GM20431 (cell line): Measurements from ENCODE around the gene ASF1B.

ENCODE experiments used
- in situ Hi-C: fragments of 300-500 bp; cut with MseI, MboI; formaldehyde crosslinking; loops from one replicate; pipeline ENCODE4 v1.15.0; 2020; ENCODE audit warnings: low sequenced_read_pairs; ENCODE audit not compliant: unreplicated experiment

ASF1B gene

DNA sequence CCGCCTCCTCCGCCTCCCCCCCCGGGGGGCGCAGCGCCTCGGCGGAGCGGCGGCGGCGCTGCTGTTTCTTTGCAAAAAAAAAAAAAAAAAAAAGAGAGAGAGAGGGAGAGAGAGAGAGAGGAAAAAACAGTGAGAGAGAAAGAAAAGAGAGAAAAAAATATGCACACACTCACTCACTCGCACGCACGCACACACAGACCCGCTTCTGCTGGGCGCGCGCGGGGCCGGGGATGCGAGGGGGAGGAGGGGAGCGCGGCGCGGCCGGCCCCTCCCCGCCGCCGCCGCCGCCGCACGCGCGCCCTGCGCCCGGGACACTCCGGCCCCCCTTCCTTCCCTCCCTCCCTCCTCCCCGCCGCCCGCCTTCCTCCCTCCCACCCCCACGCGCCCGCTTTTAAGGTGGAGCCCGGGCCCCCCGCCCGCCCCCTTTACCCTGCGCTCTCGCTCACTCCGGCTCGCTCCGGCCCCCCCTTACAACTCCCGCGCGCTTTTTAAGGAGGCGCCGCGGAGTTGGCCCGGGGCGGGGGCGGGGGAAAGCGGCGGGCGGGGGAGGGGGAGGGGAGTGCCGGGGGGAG is 45.8 kb downstream of the ASF1B start, which contains the start of gene SAMD1:
SAMD1 (minus strand) TSS at position 243 of the 572 bp plus-strand sequence.
- in situ Hi-C loops: no loop called here

- in situ Hi-C loops: no loop called here
Measured at GRCh38 chr19:14089662-14090508, 46.5 kb downstream of the ASF1B start.

GRCh38 chr19:14089412-14089661 is 47.1 kb downstream of the ASF1B start:
- in situ Hi-C loops: no loop called here

- in situ Hi-C loops: no loop called here
Measured at GRCh38 chr19:14088634-14089411, 47.6 kb downstream of the ASF1B start.

DNA sequence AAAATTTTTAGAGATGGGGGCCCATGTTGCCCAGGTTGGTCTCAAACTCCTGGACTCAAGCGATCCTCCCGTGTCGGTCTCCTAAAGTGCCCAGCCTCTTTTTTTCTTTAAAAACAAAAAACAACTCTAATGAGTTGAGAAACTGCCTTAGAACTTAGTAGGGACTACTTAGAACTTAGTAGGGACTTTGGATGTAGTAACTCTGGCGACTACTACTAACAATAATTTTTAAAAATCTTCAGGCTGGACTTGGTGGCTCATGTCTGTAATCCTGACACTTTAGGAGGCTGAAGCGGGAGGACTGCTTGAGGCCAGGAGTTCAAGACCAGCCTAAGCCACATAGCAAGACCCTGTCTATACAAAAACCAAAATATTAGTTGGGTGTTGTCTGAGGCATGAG is 50.3 kb downstream of the ASF1B start:
- in situ Hi-C loops: no loop called here

GRCh38 chr19:14085309-14085995 is 50.9 kb downstream of the ASF1B start, which contains the start of gene C19orf67:
Gene C19orf67 (minus strand): TSS chr19:14085783. CDS start chr19:14085627, 156 bp downstream.
- in situ Hi-C loops: no loop called here

DNA sequence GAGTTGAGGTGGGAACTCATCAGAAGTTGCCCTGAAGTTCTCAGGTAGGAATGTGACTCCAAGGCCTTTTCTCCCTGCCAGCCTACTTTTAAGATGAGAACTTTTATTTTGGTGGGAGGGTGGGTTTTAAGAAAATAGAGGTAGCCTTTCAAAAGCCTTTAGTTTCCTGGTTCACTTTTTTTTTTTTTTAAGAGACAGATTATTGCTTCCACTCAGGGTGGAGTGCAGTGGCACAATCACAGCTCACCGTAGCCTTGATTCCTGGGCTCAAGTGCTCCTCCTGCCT is 53.8 kb downstream of the ASF1B start:
- in situ Hi-C loops: no loop called here

- in situ Hi-C loops: no loop called here
Measured at GRCh38 chr19:14081797-14082674, 54.4 kb downstream of the ASF1B start.

DNA sequence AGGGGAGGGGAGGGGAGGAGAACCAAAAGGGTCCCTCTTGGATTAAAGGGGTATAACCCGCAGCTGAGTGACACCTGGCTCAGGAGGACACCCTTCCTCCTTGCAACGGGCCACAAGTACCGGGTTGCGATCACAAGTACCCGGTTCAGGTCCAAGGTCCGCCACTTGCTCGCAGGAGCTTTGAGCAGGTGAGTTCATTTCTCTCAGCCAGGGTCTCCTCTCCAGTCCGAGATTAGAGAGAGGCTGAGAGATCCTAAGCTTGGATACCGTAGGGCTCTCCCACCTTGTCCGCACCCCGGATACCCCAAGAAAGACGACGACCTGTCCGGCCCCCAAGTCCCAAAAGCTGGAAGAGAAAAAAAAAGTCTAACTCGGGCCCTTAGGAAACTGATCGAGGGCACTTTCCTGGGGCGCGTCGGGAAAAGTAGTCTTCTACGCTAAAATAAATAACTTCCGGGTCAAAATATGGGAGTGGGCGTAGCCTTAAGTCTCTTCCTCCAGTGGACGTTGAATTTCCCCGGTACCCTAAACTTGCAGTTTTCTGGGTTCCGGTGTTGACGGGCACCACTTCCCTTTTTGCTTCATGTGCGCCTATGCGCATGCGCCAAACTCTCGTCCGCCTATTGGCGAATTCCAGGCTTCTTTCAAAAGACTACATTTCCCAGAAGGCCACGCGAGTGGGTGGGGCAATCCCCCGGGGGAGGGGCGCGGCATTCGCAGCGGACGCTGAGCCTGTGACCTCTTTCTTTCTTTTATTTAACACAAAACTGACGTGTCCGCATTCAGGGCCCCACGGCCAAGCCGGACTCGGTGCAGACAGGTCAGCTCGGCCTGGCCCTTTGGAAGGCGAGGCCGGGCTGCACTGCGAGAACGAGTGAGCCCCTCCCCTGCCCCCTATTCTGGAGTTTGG is 55.2 kb downstream of the ASF1B start:
- in situ Hi-C loops: no loop called here

GRCh38 chr19:14078411-14078810 is 58.0 kb downstream of the ASF1B start:
- in situ Hi-C loops: no loop called here

DNA sequence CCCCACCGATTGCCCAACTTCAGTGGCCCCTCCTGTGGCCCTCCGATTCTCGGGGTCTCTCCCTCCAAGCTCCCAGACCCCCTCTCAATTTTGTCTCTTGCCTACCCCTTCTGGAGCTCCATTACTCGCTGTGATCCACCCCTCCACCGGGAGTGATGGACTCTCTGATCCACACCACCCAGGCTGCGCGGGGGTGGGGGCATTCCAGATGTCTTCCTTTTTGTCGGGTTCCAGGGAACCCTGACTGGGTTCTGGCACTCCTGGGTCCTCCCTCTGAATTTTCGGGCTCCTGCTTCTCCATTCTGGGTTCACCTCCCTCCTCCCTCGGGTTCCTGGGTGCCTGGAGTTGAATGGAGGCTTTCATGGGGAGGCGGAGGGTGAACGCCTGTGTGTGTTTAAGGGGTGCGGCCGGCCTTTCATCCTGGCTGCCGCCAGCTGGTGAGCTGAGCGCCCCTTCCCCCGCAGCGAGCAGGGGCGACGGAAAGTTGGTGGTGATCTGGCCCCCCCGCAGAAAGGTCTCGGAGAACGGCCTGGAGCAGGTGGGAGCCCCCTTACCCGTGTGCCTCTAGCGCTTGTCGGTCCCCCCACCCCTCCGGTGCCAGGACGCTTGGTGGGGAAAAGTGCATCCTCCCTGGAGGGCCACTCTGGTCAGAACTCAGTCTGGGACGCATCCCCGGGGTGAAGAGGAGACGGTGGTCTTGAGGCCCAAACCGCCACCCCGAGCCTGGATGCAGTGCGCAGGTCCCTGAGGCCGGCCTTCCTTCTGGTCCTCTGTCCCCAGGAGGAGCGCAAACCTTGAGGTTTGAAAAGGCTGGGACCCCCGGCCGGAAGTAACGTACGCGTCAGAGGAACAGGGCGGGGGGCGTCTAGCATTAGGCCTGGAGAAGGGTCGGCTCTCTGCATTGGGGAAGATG is 62.2 kb downstream of the ASF1B start:
- in situ Hi-C loops: loop anchor here (5.0 kb wide), 1 partner anchor 197 kb away; the partner anchor contains the start of gene NANOS3

DNA sequence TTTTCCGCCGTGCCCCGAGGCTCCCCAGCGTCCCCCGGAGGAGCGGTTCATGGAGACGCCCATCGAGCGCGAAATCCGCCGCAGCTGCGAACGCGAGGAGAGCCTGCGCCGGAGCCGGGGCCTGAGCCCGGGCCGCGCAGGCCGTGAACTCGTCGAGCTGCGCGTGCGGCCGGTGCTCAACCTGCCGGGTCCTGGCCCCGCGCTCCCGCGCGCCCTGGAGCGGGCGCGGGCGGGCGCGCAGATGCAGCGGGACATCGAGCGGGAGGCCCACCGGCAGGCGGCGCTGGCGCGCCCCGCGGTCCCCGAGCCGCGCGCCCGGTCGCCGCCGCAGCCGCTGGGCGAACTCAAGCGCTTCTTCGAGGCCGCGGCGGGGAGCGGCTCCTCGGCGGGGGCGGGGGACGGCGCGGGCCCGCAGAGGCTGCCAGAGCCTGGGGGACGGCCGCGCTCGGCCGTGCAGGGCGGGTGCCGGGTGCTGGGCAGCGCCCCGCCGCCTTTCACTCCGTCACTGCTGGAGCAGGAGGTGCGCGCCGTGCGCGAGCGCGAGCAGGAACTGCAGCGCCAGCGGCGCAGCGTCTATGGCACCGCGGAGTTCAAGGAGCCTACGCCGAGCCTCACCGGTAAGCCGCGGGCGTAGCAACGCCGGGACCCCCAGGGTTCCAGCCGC is 63.0 kb downstream of the ASF1B start:
- in situ Hi-C loops: loop anchor here (5.0 kb wide), 1 partner anchor 196 kb away; the partner anchor contains the start of gene NANOS3

GRCh38 chr19:14072535-14073260 is 63.7 kb downstream of the ASF1B start, which contains the start of gene MISP3:
Gene MISP3 (plus strand): TSS chr19:14072786. CDS start chr19:14073310, 524 bp downstream.
- in situ Hi-C loops: loop anchor here (5.0 kb wide), 1 partner anchor 195 kb away; the partner anchor contains the start of gene NANOS3

DNA sequence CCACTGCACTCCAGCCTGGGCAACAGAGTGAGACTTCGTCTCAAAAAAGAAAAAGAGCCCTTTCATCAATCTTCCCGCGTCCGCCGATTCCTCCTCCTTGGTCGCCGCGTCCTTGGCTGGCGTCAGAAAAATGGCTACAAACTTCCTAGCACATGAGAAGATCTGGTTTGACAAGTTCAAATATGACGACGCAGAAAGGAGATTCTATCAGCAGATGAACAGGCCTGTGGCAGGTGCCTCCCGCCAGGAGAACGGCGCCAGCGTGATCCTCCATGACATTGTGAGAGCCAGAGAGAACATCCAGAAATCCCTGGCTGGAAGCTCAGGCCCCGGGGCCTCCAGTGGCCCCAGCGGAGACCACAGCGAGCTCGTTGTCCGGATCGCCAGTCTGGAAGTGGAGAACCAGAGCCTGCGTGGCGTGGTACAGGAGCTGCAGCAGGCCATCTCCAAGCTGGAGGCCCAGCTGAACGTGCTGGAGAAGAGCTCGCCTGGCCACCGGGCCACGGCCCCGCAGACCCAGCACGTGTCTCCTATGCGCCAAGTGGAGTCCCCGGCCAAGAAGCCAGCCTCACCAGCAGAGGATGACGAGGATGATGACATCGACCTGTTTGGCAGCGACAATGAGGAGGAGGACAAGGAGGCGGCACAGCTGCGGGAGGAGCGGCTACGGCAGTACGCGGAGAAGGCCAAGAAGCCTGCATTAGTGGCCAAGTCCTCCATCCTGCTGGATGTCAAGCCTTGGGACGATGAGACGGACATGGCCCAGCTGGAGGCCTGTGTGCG is 65.9 kb downstream of the ASF1B start:
- in situ Hi-C loops: loop anchor here (5.0 kb wide), 1 partner anchor 193 kb away; the partner anchor contains the start of gene NANOS3
